Stomach (tissue), 9 donors: ENCODE measurements around the gene LIMD2. TPM values are rescaled to one million over a fixed set of nuclear protein-coding genes. Genes with fewer than 3 reads are reported as not detected.

Experiments
- DNase-seq, 2 donors: peaks; one replicate each; pipeline versions ENCODE4 v3.0.0 to v3.0.0-alpha.2; 2013 to 2019
- H3K27ac ChIP-seq, 5 donors: fragments of 200-600 bp in 4 of 5; sonication (generic) in 4 of 5; one replicate each; pipeline ENCODE4 v1.5.1; 2013 to 2019; ENCODE audit warnings: mild to moderate bottlenecking in 1 of 5, moderate library complexity in 1 of 5
- H3K27me3 ChIP-seq, 3 donors: fragments of 200-600 bp; sonication (generic); one replicate each; pipeline ENCODE4 v1.5.1; 2017 to 2019; ENCODE audit warnings: mixed run types in 1 of 3
- H3K36me3 ChIP-seq, 4 donors: fragments of 200-600 bp; sonication (generic); 1 replicate in 3 of 4; 2 replicates in 1 of 4; pipeline ENCODE4 v1.5.1; 2016 to 2019
- H3K4me1 ChIP-seq, 4 donors: fragments of 200-600 bp; sonication (generic); one replicate each; pipeline ENCODE4 v1.5.1; 2016 to 2019
- H3K4me3 ChIP-seq, 4 donors: fragments of 200-600 bp; sonication (generic) in 3 of 4; one replicate each; pipeline ENCODE4 v1.5.1; 2016 to 2019; ENCODE audit warnings: mild to moderate bottlenecking in 1 of 4
- H3K9me3 ChIP-seq, 4 donors: fragments of 200-600 bp; sonication (generic); one replicate each; pipeline ENCODE4 v1.5.1; 2016 to 2019
- EP300 ChIP-seq: sonication (generic); formaldehyde crosslinking; IDR thresholded peaks from one replicate; pipeline ENCODE4 v1.6.1; 2017; ENCODE audit warnings: antibody characterized with exemption
- POLR2A ChIP-seq, 4 donors: fragments of 450-650 bp; IDR thresholded peaks; one replicate each; pipeline ENCODE4 v1.6.1; 2016; ENCODE audit warnings: antibody characterized with exemption in 4 of 4, control low read depth in 2 of 4, mild to moderate bottlenecking in 1 of 4, moderate library complexity in 1 of 4
- POLR2AphosphoS5 ChIP-seq, 3 donors: sonication (generic); formaldehyde crosslinking; IDR thresholded peaks; one replicate each; pipeline ENCODE4 v1.6.1; 2016; ENCODE audit warnings: antibody characterized with exemption in 3 of 3
- WGBS, 5 donors: extraction: QIAGEN DNeasy Blood & Tissue Kit in 3 of 5; methylation state at CpG; one replicate each; pipeline versions ENCODE4 v1.1.5 to v1.1.7; 2013 to 2018; 5-methylcytosine and 5-hydroxymethylcytosine counted together
- intact Hi-C: fragments of 100-400 bp; cut with DNase I; formaldehyde crosslinking; loops from one replicate; pipeline ENCODE4 v1.15.1; 2023; ENCODE audit warnings: low total_unique reads
- polyA plus RNA-seq, 3 donors: library from polyadenylated mRNA; stranded (reverse); fragments of 200-250 nt; gene quantifications; one replicate each; pipeline ENCODE4 v1.2.3, GENCODE V29; 2013
- total RNA-seq, 5 donors: library from RNA; depleted of rRNA; stranded (reverse); fragments of >200 nt; gene quantifications; one replicate each; pipeline versions ENCODE4 v1.1.0 to v1.2.3, GENCODE V29; 2014 to 2016
- TF ChIP-seq, protein P1 (sequence below), 7 experiments: fragments of 450-650 bp in 4 of 7; fragments of 200-600 bp in 3 of 7; sonication (generic) in 3 of 7; IDR thresholded peaks; one replicate each; pipeline ENCODE4 v1.5.1; 2016 to 2019; ENCODE audit warnings: antibody characterized with exemption in 7 of 7, control low read depth in 2 of 7, mild to moderate bottlenecking in 1 of 7
- donor health status: healthy with polysubstance abuse.
- donor health status: Bipolar disorder and iron deficiency.
- donor health status: healthy.

LIMD2 gene
- total and polyA plus RNA-seq, 8 donors = 4.9 to 27.2 (median 15.0) TPM

GRCh38 chr17:63680700-63681099 lies 19.2 kb downstream of the LIMD2 start:
- H3K36me3 ChIP-seq = peaks cover 23 to 79% (median 66%) of the 10 kb centered on the region in 4 donors
- H3K4me1 ChIP-seq = peaks cover 19 to 59% (median 36%) of the 10 kb centered on the region in 4 donors
- H3K27ac ChIP-seq = no peak overlapping the region
- H3K9me3 ChIP-seq = no peaks in the 10 kb centered on the region
- TF ChIP-seq POLR2AphosphoS5 (IDR thresholded peaks at IDR 0.05) = no peak
- TF ChIP-seq, protein P1, sequence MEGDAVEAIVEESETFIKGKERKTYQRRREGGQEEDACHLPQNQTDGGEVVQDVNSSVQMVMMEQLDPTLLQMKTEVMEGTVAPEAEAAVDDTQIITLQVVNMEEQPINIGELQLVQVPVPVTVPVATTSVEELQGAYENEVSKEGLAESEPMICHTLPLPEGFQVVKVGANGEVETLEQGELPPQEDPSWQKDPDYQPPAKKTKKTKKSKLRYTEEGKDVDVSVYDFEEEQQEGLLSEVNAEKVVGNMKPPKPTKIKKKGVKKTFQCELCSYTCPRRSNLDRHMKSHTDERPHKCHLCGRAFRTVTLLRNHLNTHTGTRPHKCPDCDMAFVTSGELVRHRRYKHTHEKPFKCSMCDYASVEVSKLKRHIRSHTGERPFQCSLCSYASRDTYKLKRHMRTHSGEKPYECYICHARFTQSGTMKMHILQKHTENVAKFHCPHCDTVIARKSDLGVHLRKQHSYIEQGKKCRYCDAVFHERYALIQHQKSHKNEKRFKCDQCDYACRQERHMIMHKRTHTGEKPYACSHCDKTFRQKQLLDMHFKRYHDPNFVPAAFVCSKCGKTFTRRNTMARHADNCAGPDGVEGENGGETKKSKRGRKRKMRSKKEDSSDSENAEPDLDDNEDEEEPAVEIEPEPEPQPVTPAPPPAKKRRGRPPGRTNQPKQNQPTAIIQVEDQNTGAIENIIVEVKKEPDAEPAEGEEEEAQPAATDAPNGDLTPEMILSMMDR (IDR thresholded peaks at IDR 0.05) = no peak
- TF ChIP-seq POLR2A (IDR thresholded peaks at IDR 0.05) = no peak
- TF ChIP-seq EP300 = no peak
- no peak overlapping the region for H3K4me3 ChIP-seq
- intact Hi-C loops = no loop called here
- 94 to 100% (median 97%) methylated on average over 1 of the region's 1 CpG for WGBS, 5 donors
- DNase-seq = no peak
- H3K27me3 ChIP-seq = no peaks in the 10 kb centered on the region

DNA sequence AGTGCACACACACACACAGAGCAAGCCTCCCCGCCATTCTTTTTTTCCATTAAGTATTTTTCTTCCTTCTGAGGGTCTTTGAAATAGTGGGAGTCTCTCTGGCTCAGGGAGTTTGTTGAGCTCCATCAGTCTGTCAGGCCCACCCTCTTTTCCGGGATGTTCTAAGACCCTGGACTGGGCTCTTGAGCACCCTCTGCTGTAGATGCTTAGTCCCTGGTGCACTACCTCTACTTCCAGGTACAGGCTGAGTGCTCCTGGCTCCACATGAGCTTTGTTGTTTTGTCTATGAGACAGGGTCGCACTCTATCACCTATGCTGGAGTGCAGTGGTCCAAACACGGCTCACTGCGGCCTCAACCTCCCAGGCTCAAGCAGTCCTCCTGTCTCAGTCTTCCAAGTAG lies 20.7 kb downstream of the LIMD2 start:
- TF ChIP-seq, protein P1 (IDR thresholded peaks at IDR 0.05) = no peak
- TF ChIP-seq POLR2AphosphoS5 (IDR thresholded peaks at IDR 0.05) = no peak
- no peak for TF ChIP-seq POLR2A (IDR thresholded peaks at IDR 0.05)
- no peak for TF ChIP-seq EP300
- H3K36me3 ChIP-seq = peaks cover 18 to 68% (median 54%) of the 10 kb centered on the region in 4 donors
- no peak overlapping the region for H3K4me3 ChIP-seq
- peaks cover 23 to 59% (median 41%) of the 10 kb centered on the region in 4 donors for H3K4me1 ChIP-seq
- no peaks in the 10 kb centered on the region for H3K27me3 ChIP-seq
- intact Hi-C loops = no loop called here
- 93 to 96% (median 95%) methylated on average over 5 of the region's 5 CpGs for WGBS, 5 donors
- H3K9me3 ChIP-seq = no peaks in the 10 kb centered on the region
- H3K27ac ChIP-seq = no peak overlapping the region
- DNase-seq = no peak

DNA sequence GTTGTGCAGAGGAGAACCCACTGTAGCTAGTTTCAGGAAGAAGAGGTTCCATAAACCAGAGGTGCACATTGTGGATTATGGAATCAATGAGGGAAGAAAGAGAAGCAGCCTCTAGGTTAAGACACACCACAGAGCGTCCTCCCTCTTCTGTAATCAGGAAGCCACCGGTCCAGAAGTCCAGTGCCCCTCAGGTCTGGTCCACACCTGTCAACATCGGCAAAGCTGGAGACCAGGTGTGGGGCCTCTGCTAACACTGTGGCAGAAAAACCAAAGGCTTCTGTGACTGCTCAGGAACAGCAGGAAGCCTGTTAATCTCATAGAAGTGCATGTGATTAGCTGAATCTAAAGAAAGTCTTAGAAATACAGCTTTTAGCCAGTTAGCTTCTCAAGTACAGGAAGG lies 23.3 kb downstream of the LIMD2 start:
- intact Hi-C loops = no loop called here
- no peak for DNase-seq
- TF ChIP-seq POLR2AphosphoS5 (IDR thresholded peaks at IDR 0.05) (no peak), POLR2A (IDR thresholded peaks at IDR 0.05) (no peak), EP300 (no peak)
- TF ChIP-seq, protein P1 (IDR thresholded peaks at IDR 0.05) = no peak
- H3K36me3 ChIP-seq = peaks cover 3 to 68% (median 39%) of the 10 kb centered on the region in 4 donors
- H3K4me1 ChIP-seq = peaks cover 21 to 49% (median 39%) of the 10 kb centered on the region in 4 donors
- peak overlapping the region; percentile 30 to 91 (median 83) for H3K27ac ChIP-seq
- 28 to 52% (median 37%) methylated on average over 3 of the region's 3 CpGs for WGBS, 5 donors
- peak overlapping the region in 1 of 4 donors; percentile 14 for H3K4me3 ChIP-seq
- no peaks in the 10 kb centered on the region for H3K9me3 ChIP-seq
- no peaks in the 10 kb centered on the region for H3K27me3 ChIP-seq

GRCh38 chr17:63675607-63676546 lies 24.0 kb downstream of the LIMD2 start:
- Histone ChIP-seq H3K4me3 (peak overlapping the region in 3 of 4 donors; percentile 14 to 22 (median 17)), H3K36me3 (peaks cover 3 to 70% (median 38%) of the 10 kb centered on the region in 4 donors), H3K27me3 (no peaks in the 10 kb centered on the region), H3K4me1 (peaks cover 19 to 42% (median 35%) of the 10 kb centered on the region in 4 donors), H3K9me3 (no peaks in the 10 kb centered on the region), H3K27ac (peak overlapping the region; percentile 80 to 94 (median 88))
- intact Hi-C loops = no loop called here
- 24 to 32% (median 28%) methylated on average over 6 of the region's 6 CpGs for WGBS, 5 donors
- peak; percentile 93 to 96 for DNase-seq
- TF ChIP-seq POLR2AphosphoS5 (IDR thresholded peaks at IDR 0.05) (peak; percentile 27 to 85 (median 69)), EP300 (no peak), POLR2A (IDR thresholded peaks at IDR 0.05) (no peak)
